HG02852 (cell line): ENCODE data around the gene NKG7.

Experiments used
- ATAC-seq: cut with Tn5 transposase; IDR thresholded peaks from one replicate; pipeline ENCODE4 v1.9.1; 2021; ENCODE audit warnings: mild to moderate bottlenecking, moderate library complexity; ENCODE audit not compliant: unreplicated experiment

Gene NKG7

GRCh38 chr19:51338563-51339312 lies 33.7 kb downstream of the NKG7 start:
- peak; percentile 50 for ATAC-seq

GRCh38 chr19:51337861-51338562 lies 34.4 kb downstream of the NKG7 start:
- no peak for ATAC-seq

GRCh38 chr19:51337141-51337860 lies 35.2 kb downstream of the NKG7 start:
- no peak for ATAC-seq

- ATAC-seq: no peak
Measured at GRCh38 chr19:51333836-51334460, 38.5 kb downstream of the NKG7 start.

- ATAC-seq: no peak
Measured at GRCh38 chr19:51331716-51332115, 40.7 kb downstream of the NKG7 start.

GRCh38 chr19:51331193-51331592 lies 41.3 kb downstream of the NKG7 start:
- no peak for ATAC-seq

GRCh38 chr19:51330366-51330765 lies 42.1 kb downstream of the NKG7 start:
- ATAC-seq: no peak

- ATAC-seq: no peak
Measured at GRCh38 chr19:51329411-51329810, 43.0 kb downstream of the NKG7 start.

GRCh38 chr19:51327066-51328001 lies 45.1 kb downstream of the NKG7 start:
- no peak for ATAC-seq

GRCh38 chr19:51326216-51327065 lies 46.0 kb downstream of the NKG7 start:
- no peak for ATAC-seq

GRCh38 chr19:51325161-51325976 lies 47.1 kb downstream of the NKG7 start:
- ATAC-seq: no peak

GRCh38 chr19:51324167-51324481 lies 48.3 kb downstream of the NKG7 start:
- ATAC-seq: no peak

GRCh38 chr19:51323481-51324166 lies 48.8 kb downstream of the NKG7 start:
- ATAC-seq: no peak

- ATAC-seq: no peak
Measured at GRCh38 chr19:51321799-51322198, 50.7 kb downstream of the NKG7 start.
